ENCODE measurements around the gene SLC50A1. TPM values are rescaled to one million over a fixed set of nuclear protein-coding genes. Genes with fewer than 3 reads are reported as not detected.

SLC50A1 gene
- total RNA-seq, 1 experiment from 2014 or later, result 56.5 TPM

DNA sequence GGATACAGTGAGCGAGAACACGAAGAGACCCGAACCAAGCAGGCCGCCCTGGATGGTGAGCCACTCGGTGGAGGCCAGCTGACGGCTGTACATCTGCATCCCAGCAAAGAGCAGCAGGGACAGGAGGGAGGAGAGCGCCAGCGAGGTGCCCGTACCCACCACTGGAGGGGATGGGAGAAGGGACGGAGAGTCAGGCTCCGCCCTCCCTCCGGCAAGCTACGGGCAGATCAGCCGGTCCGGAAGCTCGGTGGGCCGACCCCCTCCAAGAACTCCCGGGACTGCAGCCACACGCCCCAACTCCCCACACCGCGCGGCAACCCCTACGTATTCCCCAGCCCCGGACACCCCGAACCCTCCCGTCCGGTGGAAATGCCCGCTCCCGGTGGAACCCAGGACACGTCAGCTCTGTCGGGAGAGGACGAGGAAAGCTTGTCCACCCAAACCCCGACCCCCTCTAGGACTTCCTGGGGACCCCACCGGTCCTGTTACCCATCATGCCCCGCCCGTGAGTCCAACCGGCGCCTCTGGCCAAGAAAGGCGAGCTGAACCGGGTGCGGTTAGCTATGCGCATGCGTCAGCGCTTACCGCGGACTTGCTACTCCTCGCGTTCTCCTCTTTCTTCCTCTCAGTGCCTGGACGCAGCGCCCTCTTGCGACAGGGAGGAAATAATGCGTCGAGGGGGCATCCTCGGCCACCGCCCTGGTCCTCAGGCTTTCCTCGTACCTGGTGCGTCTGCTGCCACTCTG, 37.3 kb downstream of the SLC50A1 start, which contains the start of gene KRTCAP2:
KRTCAP2 (minus strand) TSS at position 573 of the 746 bp plus-strand sequence; CDS start at position 493, 80 bp downstream.
- Histone ChIP-seq H3K9me2 (replicated peaks; ENCODE audit: insufficient read depth, low read length) (no peaks in the 10 kb centered on the region), H3K9ac (ENCODE audit: low read length) (peak within 1 kb of the TSS; percentile 95), H3K9me3 (ENCODE audit: low read length) (no peaks in the 10 kb centered on the region), H3K4me3 (ENCODE audit: low read length) (peak within 1 kb of the TSS; percentile 77), H3K27ac (ENCODE audit: low read length) (peak within 1 kb of the TSS; percentile 85), H3K27me3 (ENCODE audit: low read length) (no peaks in the 10 kb centered on the region), H3K4me1 (ENCODE audit: low read length) (peaks cover 48% of the 10 kb centered on the region), H3K4me2 (ENCODE audit: low read depth, low read length, poor library complexity, severe bottlenecking) (peak within 1 kb of the TSS; percentile 97), H4K20me1 (ENCODE audit: insufficient read depth, low read depth, low read length) (no peaks in the 10 kb centered on the region), H3K36me3 (ENCODE audit: insufficient read depth, low read length) (peaks cover 19% of the 10 kb centered on the region; the same call in 1 of the 2 replicates), H2AFZ (ENCODE audit: low read length) (peak within 1 kb of the TSS; percentile 69; the same call in 1 of the 2 replicates), H3K79me2 (ENCODE audit: low read length) (peaks cover 24% of the 10 kb centered on the region)
- DNase-seq, result peak; percentile 98

- Histone ChIP-seq H4K20me1 (ENCODE audit: insufficient read depth, low read depth, low read length) (no peaks in the 10 kb centered on the region), H3K79me2 (ENCODE audit: low read length) (peaks cover 24% of the 10 kb centered on the region), H3K9me2 (replicated peaks; ENCODE audit: insufficient read depth, low read length) (no peaks in the 10 kb centered on the region), H3K9ac (ENCODE audit: low read length) (peak within 1 kb of the TSS; percentile 95), H3K36me3 (ENCODE audit: insufficient read depth, low read length) (peaks cover 19% of the 10 kb centered on the region; the same call in 1 of the 2 replicates), H2AFZ (ENCODE audit: low read length) (peak within 1 kb of the TSS; percentile 69; the same call in 1 of the 2 replicates), H3K4me1 (ENCODE audit: low read length) (peaks cover 48% of the 10 kb centered on the region), H3K27me3 (ENCODE audit: low read length) (no peaks in the 10 kb centered on the region), H3K27ac (ENCODE audit: low read length) (peak within 1 kb of the TSS; percentile 85), H3K4me2 (ENCODE audit: low read depth, low read length, poor library complexity, severe bottlenecking) (peak within 1 kb of the TSS; percentile 97), H3K4me3 (ENCODE audit: low read length) (peak within 1 kb of the TSS; percentile 77), H3K9me3 (ENCODE audit: low read length) (no peaks in the 10 kb centered on the region)
- peak; percentile 95 for DNase-seq
Observed at GRCh38 chr1:155173478-155174323, 38.0 kb downstream of the SLC50A1 start, which contains the start of gene TRIM46. TRIM46 (plus strand) TSS chr1:155173849; CDS start chr1:155173967, 118 bp downstream.

GRCh38 chr1:155174324-155175280, 39.0 kb downstream of the SLC50A1 start:
- H3K79me2 ChIP-seq (ENCODE audit: low read length), result peaks cover 24% of the 10 kb centered on the region
- H3K4me1 ChIP-seq (ENCODE audit: low read length), result peaks cover 48% of the 10 kb centered on the region
- H3K9me2 ChIP-seq (replicated peaks; ENCODE audit: insufficient read depth, low read length), result no peaks in the 10 kb centered on the region
- H2AFZ ChIP-seq (ENCODE audit: low read length), result peak overlapping the region; percentile 22; the same call in 1 of the 2 replicates
- H4K20me1 ChIP-seq (ENCODE audit: insufficient read depth, low read depth, low read length), result no peaks in the 10 kb centered on the region
- DNase-seq, result peak; percentile 83
- H3K27ac ChIP-seq (ENCODE audit: low read length), result peak overlapping the region; percentile 85
- peak overlapping the region; percentile 97 for H3K4me2 ChIP-seq (ENCODE audit: low read depth, low read length, poor library complexity, severe bottlenecking)
- H3K9ac ChIP-seq (ENCODE audit: low read length), result peak overlapping the region; percentile 95
- H3K27me3 ChIP-seq (ENCODE audit: low read length), result no peaks in the 10 kb centered on the region
- peak overlapping the region; percentile 77 for H3K4me3 ChIP-seq (ENCODE audit: low read length)
- no peaks in the 10 kb centered on the region for H3K9me3 ChIP-seq (ENCODE audit: low read length)
- H3K36me3 ChIP-seq (ENCODE audit: insufficient read depth, low read length), result peaks cover 19% of the 10 kb centered on the region; the same call in 1 of the 2 replicates

DNA sequence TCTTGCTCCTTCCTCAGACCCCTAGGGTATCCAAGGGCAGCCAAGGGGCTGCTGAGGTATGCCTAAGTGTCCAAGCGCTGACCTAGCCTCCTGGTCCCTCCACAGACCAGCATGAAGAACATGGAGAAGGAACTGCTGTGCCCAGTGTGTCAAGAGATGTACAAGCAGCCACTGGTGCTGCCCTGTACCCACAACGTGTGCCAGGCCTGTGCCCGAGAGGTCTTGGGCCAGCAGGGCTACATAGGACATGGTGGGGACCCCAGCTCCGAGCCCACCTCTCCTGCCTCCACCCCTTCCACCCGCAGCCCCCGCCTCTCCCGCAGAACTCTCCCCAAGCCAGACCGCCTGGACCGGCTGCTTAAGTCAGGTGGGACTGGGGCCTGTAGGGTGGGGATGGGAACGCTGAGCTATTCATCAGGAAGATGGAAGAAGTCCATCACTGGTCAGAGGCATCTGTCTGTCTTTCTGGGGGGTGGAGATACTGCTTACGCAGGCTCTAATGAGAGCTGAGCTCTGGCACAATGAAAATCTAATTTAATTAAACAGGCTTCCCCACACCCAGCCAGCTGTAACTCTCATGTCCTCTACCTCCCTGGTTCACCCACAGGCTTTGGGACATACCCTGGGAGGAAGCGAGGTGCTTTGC, 39.8 kb downstream of the SLC50A1 start:
- Histone ChIP-seq H2AFZ (ENCODE audit: low read length) (no peak overlapping the region), H3K27ac (ENCODE audit: low read length) (0 out of 2 replicates have a peak overlapping the region, but pooled peaks have one; percentile 85), H3K4me1 (ENCODE audit: low read length) (peaks cover 48% of the 10 kb centered on the region), H3K4me2 (ENCODE audit: low read depth, low read length, poor library complexity, severe bottlenecking) (peak overlapping the region; percentile 97), H3K9ac (ENCODE audit: low read length) (peak overlapping the region; percentile 95), H3K79me2 (ENCODE audit: low read length) (peaks cover 24% of the 10 kb centered on the region), H3K9me2 (replicated peaks; ENCODE audit: insufficient read depth, low read length) (no peaks in the 10 kb centered on the region), H4K20me1 (ENCODE audit: insufficient read depth, low read depth, low read length) (no peaks in the 10 kb centered on the region), H3K27me3 (ENCODE audit: low read length) (no peaks in the 10 kb centered on the region), H3K4me3 (ENCODE audit: low read length) (peak overlapping the region; percentile 77; the same call in 1 of the 2 replicates), H3K36me3 (ENCODE audit: insufficient read depth, low read length) (peaks cover 18% of the 10 kb centered on the region), H3K9me3 (ENCODE audit: low read length) (no peaks in the 10 kb centered on the region)
- DNase-seq, result peak; percentile 51

GRCh38 chr1:155175927-155176371, 40.3 kb downstream of the SLC50A1 start:
- H3K9me2 ChIP-seq (replicated peaks; ENCODE audit: insufficient read depth, low read length), result no peaks in the 10 kb centered on the region
- peaks cover 24% of the 10 kb centered on the region for H3K79me2 ChIP-seq (ENCODE audit: low read length)
- no peaks in the 10 kb centered on the region for H3K9me3 ChIP-seq (ENCODE audit: low read length)
- peak overlapping the region; percentile 59 for H3K27ac ChIP-seq (ENCODE audit: low read length)
- no peaks in the 10 kb centered on the region for H4K20me1 ChIP-seq (ENCODE audit: insufficient read depth, low read depth, low read length)
- peaks cover 48% of the 10 kb centered on the region for H3K4me1 ChIP-seq (ENCODE audit: low read length)
- no peaks in the 10 kb centered on the region for H3K27me3 ChIP-seq (ENCODE audit: low read length)
- peak overlapping the region; percentile 14 for H3K9ac ChIP-seq (ENCODE audit: low read length)
- DNase-seq, result peak; percentile 80
- H2AFZ ChIP-seq (ENCODE audit: low read length), result no peak overlapping the region
- H3K4me2 ChIP-seq (ENCODE audit: low read depth, low read length, poor library complexity, severe bottlenecking), result peak overlapping the region; percentile 97
- no peak overlapping the region; the same call in 1 of the 2 replicates for H3K4me3 ChIP-seq (ENCODE audit: low read length)
- peaks cover 16% of the 10 kb centered on the region for H3K36me3 ChIP-seq (ENCODE audit: insufficient read depth, low read length)

GRCh38 chr1:155176544-155177071, 41.0 kb downstream of the SLC50A1 start:
- no peak overlapping the region for H2AFZ ChIP-seq (ENCODE audit: low read length)

More at GRCh38 chr1:155176544-155177071, 41.0 kb downstream of the SLC50A1 start:
- Histone ChIP-seq H4K20me1 (ENCODE audit: insufficient read depth, low read depth, low read length) (no peaks in the 10 kb centered on the region), H3K79me2 (ENCODE audit: low read length) (peaks cover 20% of the 10 kb centered on the region), H3K27ac (ENCODE audit: low read length) (peak overlapping the region; percentile 59; the same call in 1 of the 2 replicates), H3K4me1 (ENCODE audit: low read length) (peaks cover 45% of the 10 kb centered on the region), H3K9me2 (replicated peaks; ENCODE audit: insufficient read depth, low read length) (no peaks in the 10 kb centered on the region), H3K9me3 (ENCODE audit: low read length) (no peaks in the 10 kb centered on the region), H3K9ac (ENCODE audit: low read length) (peak overlapping the region; percentile 37; the same call in 1 of the 2 replicates), H3K4me3 (ENCODE audit: low read length) (no peak overlapping the region), H3K36me3 (ENCODE audit: insufficient read depth, low read length) (peaks cover 20% of the 10 kb centered on the region), H3K4me2 (ENCODE audit: low read depth, low read length, poor library complexity, severe bottlenecking) (no peak overlapping the region), H3K27me3 (ENCODE audit: low read length) (no peaks in the 10 kb centered on the region)
- peak; percentile 95 for DNase-seq

All from Karpas-422 (cell line).